Loucy (cell line): ENCODE results near the gene GNPTG.

Experiments used
- H2AFZ ChIP-seq: fragments of 200-600 bp; sonication (generic); 2 replicates; pipeline ENCODE4 v1.6.0; 2016; ENCODE audit warnings: antibody characterized with exemption, mild to moderate bottlenecking, low read length, moderate library complexity
- H3F3A ChIP-seq: fragments of 200-600 bp; 2 replicates; pipeline ENCODE4 v1.6.0; 2016; ENCODE audit warnings: antibody characterized with exemption, low read depth, mild to moderate bottlenecking
- H3K27me3 ChIP-seq: fragments of 200-600 bp; sonication (generic); 2 replicates; pipeline ENCODE4 v1.6.1; 2014; ENCODE audit warnings: low read length, mild to moderate bottlenecking; ENCODE audit not compliant: insufficient read depth, poor library complexity, severe bottlenecking
- H3K36me3 ChIP-seq: fragments of 200-600 bp; sonication (generic); 2 replicates; pipeline ENCODE4 v1.6.1; 2016; ENCODE audit warnings: low read length; ENCODE audit not compliant: insufficient read depth
- H3K4me1 ChIP-seq: fragments of 200-600 bp; sonication (generic); 2 replicates; pipeline ENCODE4 v1.5.1; 2014; ENCODE audit warnings: low read length, mild to moderate bottlenecking; ENCODE audit not compliant: insufficient read depth, poor library complexity, severe bottlenecking
- H3K4me2 ChIP-seq: fragments of 200-600 bp; sonication (generic); 2 replicates; pipeline ENCODE4 v1.6.0; 2014; ENCODE audit warnings: antibody characterized with exemption, low read length, low read depth, mild to moderate bottlenecking; ENCODE audit not compliant: poor library complexity, severe bottlenecking
- H3K4me3 ChIP-seq: fragments of 200-600 bp; sonication (generic); 2 replicates; pipeline ENCODE4 v1.5.1; 2014; ENCODE audit warnings: low read length, mild to moderate bottlenecking, mixed read lengths; ENCODE audit not compliant: poor library complexity, severe bottlenecking
- H3K79me2 ChIP-seq: fragments of 200-600 bp; sonication (generic); 2 replicates; pipeline ENCODE4 v1.6.1; 2014; ENCODE audit warnings: low read length; ENCODE audit not compliant: insufficient read depth
- H3K9ac ChIP-seq: fragments of 200-600 bp; sonication (generic); 2 replicates; pipeline ENCODE4 v1.6.0; 2014; ENCODE audit warnings: mild to moderate bottlenecking, low read depth, low read length, moderate library complexity; ENCODE audit not compliant: poor library complexity, severe bottlenecking
- H3K9me2 ChIP-seq: fragments of 200-600 bp; sonication (generic); replicated peaks from 2 replicates; pipeline ENCODE4 v1.6.1; 2016; ENCODE audit warnings: low read depth, low read length, mixed read lengths
- H3K9me3 ChIP-seq: fragments of 200-600 bp; sonication (generic); 2 replicates; pipeline ENCODE4 v1.6.1; 2014; ENCODE audit warnings: mild to moderate bottlenecking, antibody characterized with exemption, low read length, low read depth; ENCODE audit not compliant: insufficient read depth
- H4K20me1 ChIP-seq: fragments of 200-600 bp; sonication (generic); 2 replicates; pipeline ENCODE4 v1.6.0; 2014; ENCODE audit warnings: antibody characterized with exemption, low read length, mild to moderate bottlenecking; ENCODE audit not compliant: insufficient read depth, poor library complexity, severe bottlenecking
- EZH2phosphoT487 ChIP-seq: fragments of 200-600 bp; IDR thresholded peaks from 2 replicates; pipeline ENCODE4 v1.6.1; 2018; ENCODE audit warnings: antibody characterized with exemption, mild to moderate bottlenecking, moderate library complexity, borderline replicate concordance
- TF ChIP-seq, protein P1 (sequence below): fragments of 200-600 bp; sonication (generic); conservative IDR thresholded peaks from 2 replicates; pipeline ENCODE4 v1.5.1; 2014; ENCODE audit warnings: mild to moderate bottlenecking, antibody characterized with exemption, low read length

The GNPTG gene

DNA sequence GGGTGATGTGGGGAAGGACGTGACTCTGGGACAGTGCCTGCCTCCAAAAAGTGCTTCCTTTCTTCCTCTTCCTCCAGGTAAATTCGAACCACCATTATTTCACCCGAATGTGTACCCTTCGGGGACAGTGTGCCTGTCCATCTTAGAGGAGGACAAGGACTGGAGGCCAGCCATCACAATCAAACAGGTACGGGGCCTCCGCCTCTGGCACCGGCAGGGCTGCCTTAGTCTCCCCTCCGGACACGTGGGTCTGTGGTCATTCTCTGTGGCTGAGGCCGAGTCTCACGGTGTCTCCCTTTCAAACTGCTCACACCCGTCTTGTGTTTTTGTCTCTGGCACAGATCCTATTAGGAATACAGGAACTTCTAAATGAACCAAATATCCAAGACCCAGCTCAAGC is 31.6 kb upstream of the GNPTG start:
- Histone ChIP-seq H3K4me3 (no peak overlapping the region), H3K79me2 (peaks cover 2% of the 10 kb centered on the region; the same call in 1 of the 2 replicates), H3K36me3 (peaks cover 45% of the 10 kb centered on the region; the same call in 1 of the 2 replicates), H3K4me2 (no peak overlapping the region), H3F3A (no peaks in the 10 kb centered on the region), H3K9me3 (no peaks in the 10 kb centered on the region), H3K9ac (no peak overlapping the region), H3K27me3 (no peaks in the 10 kb centered on the region), H4K20me1 (peaks cover 10% of the 10 kb centered on the region), H3K4me1 (no peaks in the 10 kb centered on the region), H2AFZ (no peak overlapping the region), H3K9me2 (no peaks in the 10 kb centered on the region)
- TF ChIP-seq EZH2phosphoT487: no peak
- TF ChIP-seq, protein P1, sequence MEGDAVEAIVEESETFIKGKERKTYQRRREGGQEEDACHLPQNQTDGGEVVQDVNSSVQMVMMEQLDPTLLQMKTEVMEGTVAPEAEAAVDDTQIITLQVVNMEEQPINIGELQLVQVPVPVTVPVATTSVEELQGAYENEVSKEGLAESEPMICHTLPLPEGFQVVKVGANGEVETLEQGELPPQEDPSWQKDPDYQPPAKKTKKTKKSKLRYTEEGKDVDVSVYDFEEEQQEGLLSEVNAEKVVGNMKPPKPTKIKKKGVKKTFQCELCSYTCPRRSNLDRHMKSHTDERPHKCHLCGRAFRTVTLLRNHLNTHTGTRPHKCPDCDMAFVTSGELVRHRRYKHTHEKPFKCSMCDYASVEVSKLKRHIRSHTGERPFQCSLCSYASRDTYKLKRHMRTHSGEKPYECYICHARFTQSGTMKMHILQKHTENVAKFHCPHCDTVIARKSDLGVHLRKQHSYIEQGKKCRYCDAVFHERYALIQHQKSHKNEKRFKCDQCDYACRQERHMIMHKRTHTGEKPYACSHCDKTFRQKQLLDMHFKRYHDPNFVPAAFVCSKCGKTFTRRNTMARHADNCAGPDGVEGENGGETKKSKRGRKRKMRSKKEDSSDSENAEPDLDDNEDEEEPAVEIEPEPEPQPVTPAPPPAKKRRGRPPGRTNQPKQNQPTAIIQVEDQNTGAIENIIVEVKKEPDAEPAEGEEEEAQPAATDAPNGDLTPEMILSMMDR: no peak

DNA sequence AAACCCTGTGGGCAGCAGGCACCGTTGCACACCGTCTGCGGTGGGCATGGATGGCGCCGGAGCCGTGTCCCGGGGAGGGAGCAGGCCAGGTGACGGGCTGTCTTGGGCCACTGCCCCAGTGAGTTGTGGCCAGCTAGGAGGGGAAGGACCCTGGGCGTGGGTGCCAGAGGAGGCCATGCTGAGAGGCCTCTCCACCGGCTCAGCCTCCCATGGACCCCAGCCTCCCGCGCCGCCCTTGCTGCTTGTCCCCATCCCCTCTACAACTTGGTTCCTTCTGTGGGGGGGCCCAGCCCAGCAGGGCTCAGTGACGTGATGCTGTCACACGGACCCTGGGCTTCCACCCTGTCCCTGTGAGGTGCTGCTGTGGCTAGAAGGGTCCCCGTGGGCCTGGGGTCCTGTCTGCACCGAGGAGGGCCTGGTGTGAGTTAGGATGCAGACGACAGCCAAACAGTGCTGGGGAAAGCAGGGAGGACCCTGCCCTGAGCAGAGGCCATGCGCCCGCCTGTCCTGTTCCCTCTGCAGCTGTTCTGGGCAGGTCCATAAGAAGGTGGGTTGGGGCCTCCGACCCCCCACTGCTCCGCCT is 31.0 kb upstream of the GNPTG start:
- H3K9me3 ChIP-seq: no peaks in the 10 kb centered on the region
- H3K4me1 ChIP-seq: no peaks in the 10 kb centered on the region
- H2AFZ ChIP-seq: no peak overlapping the region
- no peaks in the 10 kb centered on the region for H3F3A ChIP-seq
- no peak overlapping the region for H3K9ac ChIP-seq
- H3K4me2 ChIP-seq: no peak overlapping the region
- no peaks in the 10 kb centered on the region for H3K27me3 ChIP-seq
- H3K79me2 ChIP-seq: no peaks in the 10 kb centered on the region
- no peaks in the 10 kb centered on the region for H3K9me2 ChIP-seq
- H3K4me3 ChIP-seq: no peak overlapping the region
- peaks cover 39% of the 10 kb centered on the region; the same call in 1 of the 2 replicates for H3K36me3 ChIP-seq
- no peak for TF ChIP-seq EZH2phosphoT487
- TF ChIP-seq, protein P1: no peak
- peaks cover 4% of the 10 kb centered on the region for H4K20me1 ChIP-seq

DNA sequence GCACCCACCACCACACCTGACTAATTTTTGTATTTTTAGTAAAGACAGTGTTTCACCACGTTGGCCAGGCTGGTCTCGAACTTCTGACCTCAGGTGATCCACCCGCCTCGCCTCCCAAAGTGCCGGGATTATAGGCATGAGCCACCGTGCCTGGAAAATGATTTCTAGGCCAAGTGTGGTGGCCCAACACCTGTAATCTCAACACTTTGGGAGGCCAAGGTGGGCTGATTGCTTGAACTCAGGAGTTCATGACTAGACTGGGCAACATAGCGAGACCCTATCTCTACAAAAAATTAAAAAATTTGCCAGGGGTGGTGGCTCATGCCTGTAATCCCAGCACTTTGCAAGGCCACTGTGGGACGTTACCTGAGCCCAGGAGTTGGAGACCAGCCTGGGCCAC is 29.3 kb upstream of the GNPTG start:
- Histone ChIP-seq H2AFZ (no peak overlapping the region), H3K79me2 (no peaks in the 10 kb centered on the region), H3F3A (no peaks in the 10 kb centered on the region), H3K9me2 (no peaks in the 10 kb centered on the region), H3K27me3 (no peaks in the 10 kb centered on the region), H3K4me2 (no peak overlapping the region), H3K9me3 (no peaks in the 10 kb centered on the region), H3K9ac (no peak overlapping the region), H3K4me3 (no peak overlapping the region), H3K4me1 (no peaks in the 10 kb centered on the region), H3K36me3 (peaks cover 23% of the 10 kb centered on the region; the same call in 1 of the 2 replicates), H4K20me1 (no peaks in the 10 kb centered on the region)
- TF ChIP-seq, protein P1: no peak
- no peak for TF ChIP-seq EZH2phosphoT487
